Stimulated activated CD4-positive, alpha-beta T cell treated with anti-CD3 and anti-CD28 coated beads, Interleukin-12 subunit alpha, Interleukin-12 subunit beta, amount 100 ng/mL, for 4 hours (primary cell): ENCODE results near the gene CCDC184.
"Not testable (repeated sequence)": the region's sequence is repeated elsewhere in the genome, so short reads cannot be mapped to it uniquely, and the experiment has no call there.

Experiments
- DNase-seq: peaks from one replicate; pipeline ENCODE4 v3.0.0-alpha.2; 2020

CCDC184 gene

GRCh38 chr12:48183091-48183875 lies at the start of gene CCDC184:
CCDC184 (plus strand) TSS chr12:48183644; CDS start chr12:48184123, 479 bp downstream.
- peak; percentile 60 for DNase-seq

GRCh38 chr12:48135027-48135426 lies 48.4 kb upstream of the CCDC184 start:
- no peak for DNase-seq

- no peak for DNase-seq
Measured at GRCh38 chr12:48142818-48143674, 40.4 kb upstream of the CCDC184 start.

DNA sequence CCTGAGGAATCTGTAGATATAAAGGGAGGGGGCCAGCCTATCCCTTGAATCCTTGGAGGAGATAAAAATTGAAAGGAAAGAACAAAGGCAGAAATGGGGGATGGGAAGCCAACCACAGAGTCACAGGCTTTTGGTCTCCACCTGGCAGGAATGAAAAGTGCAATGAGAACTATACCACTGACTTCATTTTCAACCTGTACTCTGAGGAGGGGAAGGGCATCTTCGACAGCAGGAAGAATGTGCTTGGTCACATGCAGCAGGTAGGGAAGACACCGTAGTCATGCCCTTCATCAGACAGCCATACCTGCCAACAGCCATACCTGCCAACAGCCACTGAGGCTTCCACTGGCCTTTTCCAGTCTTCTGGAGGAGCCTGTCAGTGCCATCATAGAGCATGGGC lies 39.5 kb upstream of the CCDC184 start:
- no peak for DNase-seq

DNA sequence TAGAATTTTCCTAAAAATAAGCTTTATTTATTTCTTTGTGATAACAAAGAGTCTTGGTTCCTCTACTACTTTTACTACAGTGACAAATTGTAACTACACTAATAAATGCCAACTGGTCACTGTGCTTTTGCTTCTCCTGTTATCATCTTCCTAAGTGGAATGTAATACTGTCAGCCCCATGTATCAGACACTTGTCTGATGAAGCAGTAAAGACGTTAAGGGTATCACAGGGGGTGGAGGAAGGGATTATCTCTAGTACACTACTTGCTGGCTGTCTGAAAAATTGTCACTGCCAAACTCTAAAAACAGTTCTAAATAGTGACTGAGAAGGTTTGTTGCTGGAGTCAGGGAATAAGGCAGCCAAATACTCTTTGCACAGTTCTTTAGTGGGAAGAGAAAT lies 37.5 kb upstream of the CCDC184 start:
- no peak for DNase-seq

- no peak for DNase-seq
Measured at GRCh38 chr12:48151103-48151771, 32.2 kb upstream of the CCDC184 start.

- DNase-seq = not testable (repeated sequence)
Measured at GRCh38 chr12:48155786-48156185, 27.7 kb upstream of the CCDC184 start.

- DNase-seq = no peak
Measured at GRCh38 chr12:48156652-48157017, 26.8 kb upstream of the CCDC184 start.

GRCh38 chr12:48157018-48157888 lies 26.2 kb upstream of the CCDC184 start, which contains the start of gene ASB8:
ASB8 (minus strand) TSS chr12:48157515; CDS start chr12:48153496, 4,019 bp downstream.
- DNase-seq = peak; percentile 99

DNA sequence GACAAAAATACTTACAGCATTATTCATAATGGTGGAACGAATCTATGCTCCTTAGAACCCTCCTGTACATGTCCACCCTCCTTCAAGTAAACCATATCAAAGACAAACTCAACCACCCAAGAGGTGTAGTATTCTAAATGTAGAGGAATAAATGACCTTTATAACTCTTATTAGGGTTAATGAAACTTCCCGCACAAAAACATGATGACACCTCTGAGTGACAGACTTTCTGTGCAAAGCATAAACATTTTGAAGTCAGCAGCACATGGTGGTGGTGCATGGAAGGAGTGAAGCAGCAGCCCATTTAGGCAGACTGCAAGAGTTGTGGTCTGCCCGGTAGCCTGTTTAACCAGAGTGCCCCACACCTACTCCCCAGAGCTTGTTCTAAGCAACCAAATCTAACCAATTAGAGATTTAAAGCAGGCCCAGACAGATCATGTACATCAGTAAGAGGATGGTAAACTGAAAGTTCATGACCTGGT lies 25.5 kb upstream of the CCDC184 start:
- DNase-seq = no peak

DNA sequence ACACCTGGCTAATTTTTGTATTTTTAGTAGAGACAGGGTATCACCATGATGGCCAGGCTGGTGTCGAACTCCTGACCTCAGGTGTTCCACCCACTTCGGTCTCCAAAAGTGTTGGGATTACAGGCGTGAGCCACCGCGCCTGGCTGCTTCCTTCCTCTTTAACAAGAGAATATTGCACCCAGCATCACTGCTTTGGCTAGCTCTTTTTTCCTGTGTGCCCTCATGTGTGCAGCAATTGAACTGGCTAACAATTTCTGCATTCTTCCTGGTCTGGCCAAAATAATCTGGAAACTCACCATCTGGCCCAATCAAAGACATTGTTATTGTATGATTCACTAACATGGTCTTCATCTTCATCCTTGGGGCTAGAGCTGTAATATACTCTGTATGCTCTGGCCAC lies 23.4 kb upstream of the CCDC184 start:
- DNase-seq = no peak

DNA sequence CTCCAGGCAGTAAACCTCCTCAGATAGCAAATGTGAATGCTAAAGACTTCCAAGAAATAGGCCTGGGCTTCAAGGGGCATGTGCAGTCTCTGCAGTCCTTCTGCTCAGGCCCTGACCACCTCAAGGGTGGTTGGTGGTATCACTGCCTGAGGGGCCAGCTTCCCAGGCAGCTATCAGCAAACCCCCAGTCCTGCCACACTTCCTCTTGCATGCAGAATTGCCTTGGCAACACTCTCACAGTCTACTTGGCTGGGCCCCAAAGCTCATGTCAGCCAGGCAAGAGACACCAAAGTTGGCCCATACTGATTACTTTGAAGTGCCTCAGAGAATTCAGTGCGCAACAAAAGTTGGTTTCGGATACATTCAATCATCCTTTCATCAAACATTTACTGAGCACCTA lies 22.6 kb upstream of the CCDC184 start:
- no peak for DNase-seq

GRCh38 chr12:48163150-48163747 lies 20.2 kb upstream of the CCDC184 start:
- DNase-seq = no peak

DNA sequence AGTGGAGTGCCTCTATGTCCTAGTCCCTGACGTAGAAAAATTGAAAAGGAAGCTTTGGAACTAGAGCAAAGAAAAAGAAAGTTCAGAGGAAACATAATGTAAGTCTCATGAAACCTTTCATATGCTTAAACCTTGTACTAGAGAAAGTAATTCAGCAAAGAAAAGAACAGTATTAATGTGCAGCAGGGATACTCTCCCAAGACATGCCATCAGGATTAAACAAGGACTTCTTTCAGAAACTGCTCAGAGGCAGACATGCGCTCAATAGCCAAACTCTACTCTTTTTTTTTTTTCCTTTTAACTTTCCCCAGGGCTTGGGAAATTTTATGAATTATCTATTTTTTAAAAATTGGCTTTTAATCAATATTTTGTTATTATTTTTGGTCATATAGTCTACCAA lies 19.0 kb upstream of the CCDC184 start:
- no peak for DNase-seq

DNA sequence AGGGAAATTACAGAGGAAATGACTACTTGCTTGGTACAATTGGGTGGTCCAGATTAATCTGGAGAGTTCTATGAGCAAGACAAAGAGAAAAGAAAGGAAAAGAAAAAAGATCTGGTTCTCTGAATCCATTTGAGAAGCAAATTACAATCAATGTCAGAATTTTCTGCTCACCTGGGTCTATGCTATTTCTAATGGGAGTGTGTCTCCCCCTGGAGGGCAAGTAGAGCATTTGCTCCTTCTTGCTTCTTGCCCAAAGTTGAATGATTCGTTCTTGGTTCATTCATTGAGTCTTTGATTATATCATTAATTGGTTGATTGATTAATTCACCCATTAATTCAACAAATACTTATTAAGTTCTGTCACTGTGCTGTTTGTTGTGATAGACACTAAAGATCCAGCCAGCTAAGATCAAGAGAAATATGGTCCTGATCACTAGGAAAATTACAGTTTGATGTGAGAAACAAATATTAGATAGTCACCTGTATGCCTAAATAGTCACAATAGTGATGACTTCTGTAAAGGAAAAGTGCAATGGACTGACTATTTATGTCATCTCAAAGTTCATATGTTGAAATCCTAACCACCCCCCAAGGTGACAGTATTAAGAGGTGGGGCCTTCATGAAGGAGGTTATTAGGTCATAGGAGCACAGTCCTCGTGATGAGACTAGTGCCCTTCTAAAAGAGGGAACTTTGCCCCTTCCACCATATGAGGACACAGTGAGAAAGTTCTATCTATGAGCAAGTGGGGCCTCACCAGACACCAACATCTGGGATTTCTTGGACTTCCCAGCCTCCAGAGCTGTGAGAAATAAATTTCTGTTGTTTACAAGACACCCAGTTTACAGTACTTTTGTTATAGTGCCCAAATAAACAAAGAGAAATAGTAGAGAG lies 18.1 kb upstream of the CCDC184 start:
- DNase-seq = no peak

DNA sequence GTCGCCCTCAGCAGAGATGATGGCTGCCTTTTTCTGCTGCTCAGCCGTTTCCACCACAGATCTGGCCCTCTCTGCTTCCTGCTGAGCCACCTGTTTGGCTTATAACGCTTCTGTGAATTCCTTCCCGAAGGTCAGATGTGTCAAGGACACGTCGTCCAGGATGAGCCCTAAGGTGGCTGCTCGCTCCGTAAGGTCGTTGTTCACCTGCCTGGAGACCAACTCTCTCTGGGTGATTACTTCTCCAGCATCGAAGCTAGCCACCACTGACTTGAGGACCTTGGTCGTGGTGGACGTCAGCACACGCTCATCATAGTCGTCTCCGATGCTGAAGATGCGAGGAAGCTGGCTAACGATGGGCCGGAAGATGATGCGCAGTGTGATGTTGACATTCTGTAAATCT lies 14.4 kb upstream of the CCDC184 start:
- no peak for DNase-seq

GRCh38 chr12:48175613-48176416 lies 7.6 kb upstream of the CCDC184 start:
- no peak for DNase-seq

DNA sequence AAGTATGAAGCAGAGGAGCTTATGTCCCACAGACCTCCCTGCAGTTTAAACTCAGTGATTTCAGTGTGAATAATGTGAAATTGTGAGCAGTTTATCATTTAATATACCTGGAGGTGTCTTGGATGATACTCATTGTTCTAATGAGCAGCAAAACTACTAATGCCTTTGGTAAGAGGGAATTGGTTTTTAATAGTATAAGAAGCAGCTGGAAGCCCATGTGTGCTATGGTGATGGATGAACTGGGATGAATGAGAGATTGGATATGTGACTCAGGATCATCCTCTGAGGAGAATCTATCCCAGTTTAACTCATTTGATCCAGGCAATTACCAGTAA lies 7.1 kb upstream of the CCDC184 start:
- DNase-seq = no peak

GRCh38 chr12:48177982-48178381 lies 5.5 kb upstream of the CCDC184 start:
- DNase-seq = no peak

- DNase-seq = no peak
Measured at GRCh38 chr12:48179466-48179865, 4.0 kb upstream of the CCDC184 start.
